HCT116 (cell line): Measurements from ENCODE around the gene CNTNAP2. TPM values are rescaled to one million over a fixed set of nuclear protein-coding genes. Genes with fewer than 3 reads are reported as not detected.
A peak's percentile ranks its signal among the peaks of the same experiment; 100 is the strongest.

Experiments used
- ATAC-seq: fragments of 200-7000 bp; cut with Tn5 transposase; 2 replicates; pipeline ENCODE4 v1.9.1; 2020; ENCODE audit warnings: mild to moderate bottlenecking, moderate library complexity
- BruUV-seq: library from RNA; stranded (reverse); fragments of 400-500 nt; replicated peaks from 2 replicates; lab custom pipeline; 2021; lab: Mats Ljungman, UMichigan
- CTCF ChIA-PET: fragments of 300-600 bp; sonication (Branson Sonifier 250); formaldehyde crosslinking; loops from one replicate; lab custom pipeline; 2021; ENCODE audit warnings: antibody characterized with exemption; lab: Charles Lee
- POLR2A ChIA-PET: fragments of 300-600, 350-600 bp; sonication (Branson Sonifier 250); formaldehyde crosslinking; loops from one replicate; lab custom pipeline; 2021; ENCODE audit warnings: antibody characterized with exemption; lab: Charles Lee
- RAD21 ChIA-PET, 2 experiments: fragments of 300-600 bp; sonication (Branson Sonifier 250); formaldehyde crosslinking; loops; one replicate each; lab custom pipeline; 2023; ENCODE audit warnings: low total read pairs in 2 of 2; ENCODE audit not compliant: uncharacterized antibody in 2 of 2, unreplicated experiment in 2 of 2, low non-redundant PET in 1 of 2; lab: Charles Lee
- DNase-seq: peaks from one replicate; pipeline ENCODE4 v3.0.0-alpha.2; 2010; ENCODE audit warnings: low read depth, low spot score
- H2AFZ ChIP-seq: fragments of 200-600 bp; shearing (Covaris generic), sonication (generic); 2 replicates; pipeline ENCODE4 v1.6.1; 2017; ENCODE audit warnings: low read depth, mixed run types, mixed read lengths, antibody characterized with exemption, low read length; ENCODE audit not compliant: poor library complexity, severe bottlenecking
- H3K27ac ChIP-seq: 2 replicates; pipeline ENCODE4 v1.5.1; 2012; ENCODE audit warnings: low read depth, low read length
- H3K27me3 ChIP-seq: fragments of 200-600 bp; sonication (generic); 2 replicates; pipeline ENCODE4 v1.6.1; 2016; ENCODE audit warnings: mixed run types, low read length, mixed read lengths; ENCODE audit not compliant: insufficient read depth
- H3K36me3 ChIP-seq, 2 experiments: fragments of 200-500 bp in 1 of 2; fragments of 200-600 bp in 1 of 2; sonication (Bioruptor generic) in 1 of 2; sonication (generic) in 1 of 2; 2 replicates each; pipeline versions ENCODE4 v1.5.1 to v1.6.1; 2014 to 2016; ENCODE audit warnings: low read length in 2 of 2, inconsistent platforms in 1 of 2, mixed read lengths in 1 of 2, mixed run types in 1 of 2; ENCODE audit not compliant: insufficient read depth in 2 of 2, control insufficient read depth in 1 of 2
- H3K4me1 ChIP-seq, 2 experiments: fragments of 200-600 bp in 1 of 2; sonication (generic) in 1 of 2; 2 replicates each; pipeline versions ENCODE4 v1.5.1 to v1.6.1; 2012 to 2017; ENCODE audit warnings: low read length in 2 of 2, inconsistent platforms in 1 of 2, mild to moderate bottlenecking in 1 of 2, mixed read lengths in 1 of 2, mixed run types in 1 of 2, moderate library complexity in 1 of 2; ENCODE audit not compliant: insufficient read depth in 2 of 2, control insufficient read depth in 1 of 2
- H3K4me2 ChIP-seq: fragments of 200-600 bp; sonication (generic); 2 replicates; pipeline ENCODE4 v1.6.1; 2017; ENCODE audit warnings: mixed run types, low read length, mixed read lengths
- H3K4me3 ChIP-seq, 2 experiments: fragments of 200-600 bp in 1 of 2; sonication (generic) in 1 of 2; replicated peaks in 1 of 2; 2 replicates each; pipeline ENCODE4 v1.5.1; 2011 to 2016; ENCODE audit warnings: low read length in 2 of 2, control low read depth in 1 of 2, low read depth in 1 of 2, mild to moderate bottlenecking in 1 of 2, mixed read lengths in 1 of 2, mixed run types in 1 of 2
- H3K79me2 ChIP-seq: fragments of 200-600 bp; sonication (generic); 2 replicates; pipeline ENCODE4 v1.6.1; 2017; ENCODE audit warnings: mild to moderate bottlenecking, mixed run types, low read length, moderate library complexity, mixed read lengths; ENCODE audit not compliant: insufficient read depth
- H3K9ac ChIP-seq: fragments of 200-600 bp; sonication (generic); 2 replicates; pipeline ENCODE4 v1.6.1; 2016; ENCODE audit warnings: low read length, mixed read lengths
- H3K9me2 ChIP-seq: fragments of 200-600 bp; sonication (generic), shearing (Covaris generic); 2 replicates; pipeline ENCODE4 v1.6.1; 2017; ENCODE audit warnings: mixed run types, mild to moderate bottlenecking, moderate library complexity; ENCODE audit not compliant: insufficient read depth
- H3K9me3 ChIP-seq, 2 experiments: fragments of 200-500 bp in 1 of 2; fragments of 200-600 bp in 1 of 2; sonication (Bioruptor generic) in 1 of 2; sonication (generic) in 1 of 2; 2 replicates each; pipeline ENCODE4 v1.6.1; 2014 to 2017; ENCODE audit warnings: low read length in 2 of 2, mixed read lengths in 2 of 2, inconsistent platforms in 1 of 2, low read depth in 1 of 2, mild to moderate bottlenecking in 1 of 2, mixed run types in 1 of 2, moderate library complexity in 1 of 2; ENCODE audit not compliant: control insufficient read depth in 1 of 2, insufficient read depth in 1 of 2
- H4K20me1 ChIP-seq: fragments of 200-600 bp; sonication (generic), shearing (Covaris generic); 2 replicates; pipeline ENCODE4 v1.6.1; 2017; ENCODE audit warnings: mixed run types, mild to moderate bottlenecking, moderate library complexity; ENCODE audit not compliant: insufficient read depth
- CTCF ChIP-seq, 3 experiments: fragments of 200-600 bp in 1 of 3; sonication (generic) in 1 of 3; IDR thresholded peaks in 2 of 3; conservative IDR thresholded peaks in 1 of 3; 2 replicates each; pipeline ENCODE4 v1.5.1; 2012 to 2017; ENCODE audit warnings: low read depth in 2 of 3, low read length in 2 of 3, antibody characterized with exemption in 1 of 3, borderline replicate concordance in 1 of 3, control low read depth in 1 of 3, mild to moderate bottlenecking in 1 of 3, mixed read lengths in 1 of 3, mixed run types in 1 of 3, moderate library complexity in 1 of 3; ENCODE audit not compliant: insufficient read depth in 1 of 3
- POLR2A ChIP-seq: IDR thresholded peaks from 2 replicates; pipeline ENCODE4 v1.7.0; 2011; ENCODE audit warnings: borderline replicate concordance; ENCODE audit not compliant: insufficient read depth, insufficient read length; ENCODE audit errors: extremely low read depth
- REST ChIP-seq: IDR thresholded peaks from 2 replicates; pipeline ENCODE4 v1.6.1; 2012; ENCODE audit warnings: low read depth
- ZBTB33 ChIP-seq: IDR thresholded peaks from 2 replicates; pipeline ENCODE4 v1.6.1; 2011; ENCODE audit warnings: mild to moderate bottlenecking, low read length, moderate library complexity; ENCODE audit not compliant: insufficient replicate concordance; ENCODE audit errors: extremely low read depth
- intact Hi-C: fragments of 100-400 bp; cut with micrococcal nuclease; formaldehyde crosslinking; loops from 2 replicates; pipeline ENCODE4 v1.10.0; 2022
- total RNA-seq: library from RNA; stranded (reverse); gene quantifications from one replicate; pipeline ENCODE4 v1.2.1, GENCODE V29; 2021; ENCODE audit not compliant: unreplicated experiment

CNTNAP2 gene
- total RNA-seq, 1 experiment from 2014 or later = 0.37 TPM

GRCh38 chr7:147547252-147547897, 1430.8 kb downstream of the CNTNAP2 start:
- ChIA-PET CTCF (interaction anchor here (0.6 to 1.0 kb wide), 2 partner anchors 312 to 595 kb away, joined by 3 read pairs; no protein-coding TSS in a partner anchor), POLR2A (no interaction called here), RAD21 (no interaction called here)
- DNase-seq = no peak
- Histone ChIP-seq H3K27ac (no peak overlapping the region), H3K9me2 (no peaks in the 10 kb centered on the region), H3K27me3 (no peaks in the 10 kb centered on the region), H3K9ac (no peak overlapping the region), H3K4me2 (no peak overlapping the region), H3K4me1 (no peaks in the 10 kb centered on the region), H3K79me2 (no peaks in the 10 kb centered on the region), H3K36me3 (no peaks in the 10 kb centered on the region), H4K20me1 (no peaks in the 10 kb centered on the region), H3K4me3 (no peak overlapping the region), H3K9me3 (peaks cover 0 to 29% of the 10 kb centered on the region in 2 experiments; a peak in 2 of 4 replicates), H2AFZ (no peak overlapping the region)
- ATAC-seq = no peak
- intact Hi-C loops = no loop called here
- BruUV-seq = no TSS peak
- TF ChIP-seq ZBTB33 (no peak), REST (no peak), CTCF (IDR thresholded peaks at IDR 0.05 in 2 of 3, conservative IDR thresholded peaks at IDR 0.05 in 1 of 3; ENCODE audit: borderline replicate concordance in 1 of 3, insufficient read depth in 1 of 3, low read depth in 2 of 3, low read length in 2 of 3) (peak in 2 of 3 experiments; percentile 26 to 27; a peak in 2 of 6 replicates), POLR2A (no peak)
